Transverse colon (tissue), 4 donors: ENCODE results near the gene DCP1B. TPM values are rescaled to one million over a fixed set of nuclear protein-coding genes. Genes with fewer than 3 reads are reported as not detected.
"Not testable (repeated sequence)": the region's sequence is repeated elsewhere in the genome, so short reads cannot be mapped to it uniquely, and the experiment has no call there.

ENCODE experiments used
- DNase-seq: peaks from one replicate; pipeline ENCODE4 v3.0.0-alpha.2; 2019
- H3K27ac ChIP-seq, 4 donors: fragments of 200-600 bp; sonication (generic); 2 replicates each; pipeline ENCODE4 v1.5.1; 2016 to 2018; ENCODE audit warnings: inconsistent platforms in 4 of 4
- H3K27me3 ChIP-seq: fragments of 200-600 bp; sonication (generic); 2 replicates; pipeline ENCODE4 v1.5.1; 2017; ENCODE audit warnings: inconsistent platforms
- H3K36me3 ChIP-seq, 4 donors: fragments of 200-600 bp; sonication (generic); 2 replicates each; pipeline ENCODE4 v1.5.1; 2017 to 2019; ENCODE audit warnings: inconsistent platforms in 4 of 4
- H3K4me1 ChIP-seq, 4 donors: fragments of 200-600 bp; sonication (generic); 2 replicates each; pipeline ENCODE4 v1.5.1; 2017 to 2020; ENCODE audit warnings: inconsistent platforms in 4 of 4
- H3K4me3 ChIP-seq, 4 donors: fragments of 200-600 bp; sonication (generic); 1 replicate in 1 of 4; 2 replicates in 3 of 4; pipeline versions ENCODE4 v1.5.1 to v1.6.1; 2017 to 2019; ENCODE audit warnings: inconsistent platforms in 4 of 4
- H3K9me3 ChIP-seq, 2 donors: fragments of 200-600 bp; sonication (generic); 2 replicates each; pipeline ENCODE4 v1.5.1; 2017 to 2019; ENCODE audit warnings: inconsistent platforms in 2 of 2
- CTCF ChIP-seq, 5 experiments: fragments of 200-600 bp in 3 of 5; fragments of 450-650 bp in 2 of 5; sonication (generic) in 3 of 5; IDR thresholded peaks; 1 replicate in 2 of 5; 2 replicates in 3 of 5; pipeline ENCODE4 v1.5.1; 2016 to 2017; ENCODE audit warnings: antibody characterized with exemption in 5 of 5, inconsistent platforms in 3 of 5, mild to moderate bottlenecking in 2 of 5, moderate library complexity in 1 of 5
- EP300 ChIP-seq: sonication (generic); formaldehyde crosslinking; IDR thresholded peaks from one replicate; pipeline ENCODE4 v1.6.1; 2017; ENCODE audit warnings: antibody characterized with exemption, low read depth
- POLR2A ChIP-seq: fragments of 450-650 bp; IDR thresholded peaks from one replicate; pipeline ENCODE4 v1.6.1; 2016; ENCODE audit warnings: antibody characterized with exemption, mild to moderate bottlenecking, moderate library complexity
- POLR2AphosphoS5 ChIP-seq, 3 donors: sonication (generic); formaldehyde crosslinking; IDR thresholded peaks; one replicate each; pipeline ENCODE4 v1.6.1; 2016; ENCODE audit warnings: antibody characterized with exemption in 3 of 3
- WGBS, 2 donors: methylation state at CpG; one replicate each; pipeline ENCODE4 v1.1.5; 2018; ENCODE audit warnings: low coverage in 1 of 2; 5-methylcytosine and 5-hydroxymethylcytosine counted together
- in situ Hi-C, 4 donors: fragments of 200-750 bp; cut with MboI; loops; one replicate each; pipeline versions ENCODE4 v1.15.0 to v1.15.1; 2017; ENCODE audit warnings: low sequenced_read_pairs in 3 of 4, low pct_ligation_motif_present in 1 of 4, low pct_unique_long_range_greater_than_20kb in 1 of 4
- intact Hi-C: fragments of 100-400 bp; cut with DNase I; formaldehyde crosslinking; loops from one replicate; pipeline ENCODE4 v1.15.1; 2023; ENCODE audit warnings: low total_unique reads
- total RNA-seq, 4 donors: library from RNA; depleted of rRNA; stranded (reverse); fragments of >200 nt; gene quantifications; one replicate each; pipeline ENCODE4 v1.1.0, GENCODE V29; 2016

DCP1B gene
- total RNA-seq, 4 donors from 2014 or later = 17.3 to 26.2 (median 20.6) TPM

GRCh38 chr12:1949771-1950470, 54.3 kb downstream of the DCP1B start:
- 72 to 74% methylated on average over 6 to 15 of the region's 15 CpGs for WGBS, 2 donors
- Histone ChIP-seq H3K4me1 (peaks cover 6 to 21% (median 10%) of the 10 kb centered on the region in 4 donors), H3K27me3 (no peaks in the 10 kb centered on the region)

GRCh38 chr12:1948883-1949282, 55.4 kb downstream of the DCP1B start:
- in situ Hi-C loops (no loop called here), intact Hi-C loops (loop anchor here (10.0 kb wide), 1 partner anchor 636 kb away; no protein-coding TSS in a partner anchor)
- H3K27me3 ChIP-seq = no peaks in the 10 kb centered on the region
- DNase-seq = no peak
- no peak overlapping the region for H3K4me3 ChIP-seq
- no peaks in the 10 kb centered on the region for H3K9me3 ChIP-seq
- H3K4me1 ChIP-seq = peaks cover 6 to 21% (median 10%) of the 10 kb centered on the region in 4 donors
- WGBS, 2 donors = 50 to 74% methylated on average over 4 to 11 of the region's 11 CpGs
- H3K27ac ChIP-seq = peak overlapping the region; percentile 68 to 86 (median 82)
- H3K36me3 ChIP-seq = peaks cover 0 to 37% (median 16%) of the 10 kb centered on the region in 4 donors
- TF ChIP-seq CTCF (IDR thresholded peaks at IDR 0.05) (no peak), POLR2A (no peak), EP300 (no peak), POLR2AphosphoS5 (IDR thresholded peaks at IDR 0.05) (no peak)

More at GRCh38 chr12:1949771-1950470, 54.3 kb downstream of the DCP1B start:
- H3K9me3 ChIP-seq = no peaks in the 10 kb centered on the region
- DNase-seq = no peak
- TF ChIP-seq POLR2A (no peak), EP300 (no peak), POLR2AphosphoS5 (IDR thresholded peaks at IDR 0.05) (peak in 2 of 3 donors; percentile 25 to 65), CTCF (IDR thresholded peaks at IDR 0.05) (no peak)
- H3K4me3 ChIP-seq = no peak overlapping the region
- intact Hi-C loops = loop anchor here (10.0 kb wide), 1 partner anchor 635 kb away; no protein-coding TSS in a partner anchor
- peak overlapping the region; percentile 68 to 86 (median 82) for H3K27ac ChIP-seq
- in situ Hi-C loops = no loop called here
- peaks cover 0 to 37% (median 15%) of the 10 kb centered on the region in 4 donors for H3K36me3 ChIP-seq

GRCh38 chr12:1947081-1947480, 57.2 kb downstream of the DCP1B start:
- Histone ChIP-seq H3K4me1 (peaks cover 6 to 21% (median 10%) of the 10 kb centered on the region in 4 donors), H3K36me3 (peaks cover 0 to 23% (median 11%) of the 10 kb centered on the region in 4 donors), H3K4me3 (no peak overlapping the region), H3K9me3 (no peaks in the 10 kb centered on the region), H3K27ac (peak overlapping the region in 3 of 4 donors; percentile 82 to 86 (median 83)), H3K27me3 (no peaks in the 10 kb centered on the region)
- 0 to 19% methylated on average over 1 of the region's 1 CpG for WGBS, 2 donors
- intact Hi-C loops = loop anchor here (10.0 kb wide), 1 partner anchor 638 kb away; no protein-coding TSS in a partner anchor
- DNase-seq = no peak
- no peak for TF ChIP-seq POLR2A
- TF ChIP-seq CTCF (IDR thresholded peaks at IDR 0.05) = no peak
- no peak for TF ChIP-seq EP300
- no peak for TF ChIP-seq POLR2AphosphoS5 (IDR thresholded peaks at IDR 0.05)
- in situ Hi-C loops = no loop called here

GRCh38 chr12:1946296-1946695, 58.0 kb downstream of the DCP1B start:
- Histone ChIP-seq H3K27me3 (no peaks in the 10 kb centered on the region), H3K4me3 (no peak overlapping the region), H3K27ac (peak overlapping the region in 3 of 4 donors; percentile 82 to 86 (median 83)), H3K4me1 (peaks cover 6 to 21% (median 10%) of the 10 kb centered on the region in 4 donors), H3K36me3 (peaks cover 0 to 18% (median 9%) of the 10 kb centered on the region in 4 donors), H3K9me3 (no peaks in the 10 kb centered on the region)
- TF ChIP-seq POLR2AphosphoS5 (IDR thresholded peaks at IDR 0.05) = no peak
- TF ChIP-seq EP300 = no peak
- TF ChIP-seq CTCF (IDR thresholded peaks at IDR 0.05) = no peak
- TF ChIP-seq POLR2A = no peak
- in situ Hi-C loops (no loop called here), intact Hi-C loops (loop anchor here (10.0 kb wide), 1 partner anchor 639 kb away; no protein-coding TSS in a partner anchor)
- DNase-seq = no peak
- WGBS, 2 donors = 59 to 80% methylated on average over 2 to 3 of the region's 3 CpGs

- DNase-seq, H3K27me3 ChIP-seq, in situ Hi-C loops, H3K4me3 ChIP-seq, H3K9me3 ChIP-seq, H3K27ac ChIP-seq: not testable (repeated sequence)
- Histone ChIP-seq H3K4me1 (peaks cover 6 to 18% (median 10%) of the 10 kb centered on the region in 4 donors), H3K36me3 (peaks cover 0 to 22% (median 11%) of the 10 kb centered on the region in 4 donors)
- intact Hi-C loops = loop anchor here (2.0 to 10.0 kb wide), 2 partner anchors 283 to 639 kb away; no protein-coding TSS in a partner anchor
- 92 to 95% methylated on average over 4 to 5 of the region's 5 CpGs for WGBS, 2 donors
These were observed 58.8 kb downstream of the DCP1B start for GRCh38 chr12:1945502-1945901.
